ENCODE results near the gene ROCK2.
"Not testable (repeated sequence)": the region's sequence is repeated elsewhere in the genome, so short reads cannot be mapped to it uniquely, and the experiment has no call there.

Gene ROCK2

GRCh38 chr2:11305958-11306357 is 38.5 kb downstream of the ROCK2 start:
- no peak for DNase-seq

GRCh38 chr2:11305338-11305737 is 39.1 kb downstream of the ROCK2 start:
- DNase-seq: no peak

GRCh38 chr2:11304476-11304875 is 40.0 kb downstream of the ROCK2 start:
- DNase-seq: no peak

GRCh38 chr2:11303290-11304013 is 41.0 kb downstream of the ROCK2 start:
- DNase-seq: no peak

GRCh38 chr2:11299439-11299838 is 45.0 kb downstream of the ROCK2 start:
- DNase-seq: no peak

GRCh38 chr2:11298592-11298991 is 45.8 kb downstream of the ROCK2 start:
- no peak for DNase-seq

GRCh38 chr2:11296401-11296800 is 48.0 kb downstream of the ROCK2 start:
- no peak for DNase-seq

- no peak for DNase-seq
Measured at GRCh38 chr2:11292464-11293255, 51.8 kb downstream of the ROCK2 start.

- DNase-seq: no peak
Measured at GRCh38 chr2:11290713-11291112, 53.7 kb downstream of the ROCK2 start.

- DNase-seq: no peak
Measured at GRCh38 chr2:11290211-11290610, 54.2 kb downstream of the ROCK2 start.

- DNase-seq: no peak
Measured at GRCh38 chr2:11288431-11288830, 56.0 kb downstream of the ROCK2 start.

- DNase-seq: no peak
Measured at GRCh38 chr2:11286749-11287148, 57.7 kb downstream of the ROCK2 start.

- DNase-seq: no peak
Measured at GRCh38 chr2:11286323-11286722, 58.1 kb downstream of the ROCK2 start.

- DNase-seq: no peak
Measured at GRCh38 chr2:11285499-11285898, 58.9 kb downstream of the ROCK2 start.

- no peak for DNase-seq
Measured at GRCh38 chr2:11281186-11281585, 63.2 kb downstream of the ROCK2 start.

- no peak for DNase-seq
Measured at GRCh38 chr2:11280713-11281112, 63.7 kb downstream of the ROCK2 start.

GRCh38 chr2:11279398-11279797 is 65.0 kb downstream of the ROCK2 start:
- no peak for DNase-seq

- no peak for DNase-seq
Measured at GRCh38 chr2:11278219-11278618, 66.2 kb downstream of the ROCK2 start.

- DNase-seq: no peak
Measured at GRCh38 chr2:11275910-11276309, 68.5 kb downstream of the ROCK2 start.

- no peak for DNase-seq
Measured at GRCh38 chr2:11270891-11271290, 73.5 kb downstream of the ROCK2 start.

GRCh38 chr2:11267931-11268330 is 76.5 kb downstream of the ROCK2 start:
- DNase-seq: no peak

GRCh38 chr2:11264818-11265217 is 79.6 kb downstream of the ROCK2 start:
- DNase-seq: no peak

- DNase-seq: no peak
Measured at GRCh38 chr2:11264007-11264406, 80.4 kb downstream of the ROCK2 start.

GRCh38 chr2:11263177-11263576 is 81.3 kb downstream of the ROCK2 start:
- DNase-seq: no peak

- DNase-seq: not testable (repeated sequence)
Measured at GRCh38 chr2:11262438-11262837, 82.0 kb downstream of the ROCK2 start.
